ENCODE measurements around the gene ABCG4.
"Not testable (repeated sequence)": the region's sequence is repeated elsewhere in the genome, so short reads cannot be mapped to it uniquely, and the experiment has no call there.

Gene ABCG4

GRCh38 chr11:119185981-119186634, 37.3 kb downstream of the ABCG4 start:
- no peak for DNase-seq

- no peak for DNase-seq
Measured at GRCh38 chr11:119187123-119187892, 38.5 kb downstream of the ABCG4 start.

GRCh38 chr11:119188067-119188466, 39.2 kb downstream of the ABCG4 start:
- DNase-seq: no peak

- DNase-seq: no peak
Measured at GRCh38 chr11:119188887-119189286, 40.0 kb downstream of the ABCG4 start.

GRCh38 chr11:119189393-119189792, 40.5 kb downstream of the ABCG4 start:
- DNase-seq: no peak

GRCh38 chr11:119190531-119190930, 41.7 kb downstream of the ABCG4 start:
- DNase-seq: no peak

- not testable (repeated sequence) for DNase-seq
Measured at GRCh38 chr11:119191265-119191664, 42.4 kb downstream of the ABCG4 start.

- DNase-seq: no peak
Measured at GRCh38 chr11:119192111-119192510, 43.3 kb downstream of the ABCG4 start.

- no peak for DNase-seq
Measured at GRCh38 chr11:119193001-119193400, 44.1 kb downstream of the ABCG4 start.

GRCh38 chr11:119193626-119194025, 44.8 kb downstream of the ABCG4 start:
- DNase-seq: no peak

- no peak for DNase-seq
Measured at GRCh38 chr11:119194811-119195440, 46.1 kb downstream of the ABCG4 start.

- peak; percentile 39 for DNase-seq
Measured at GRCh38 chr11:119195680-119196079, 46.8 kb downstream of the ABCG4 start.

- peak; percentile 76 for DNase-seq
Measured at GRCh38 chr11:119196833-119197483, 48.1 kb downstream of the ABCG4 start.

GRCh38 chr11:119198925-119199324, 50.1 kb downstream of the ABCG4 start:
- no peak for DNase-seq

GRCh38 chr11:119201236-119201635, 52.4 kb downstream of the ABCG4 start:
- DNase-seq: not testable (repeated sequence)

- DNase-seq: no peak
Measured at GRCh38 chr11:119202554-119202953, 53.7 kb downstream of the ABCG4 start.

- no peak for DNase-seq
Measured at GRCh38 chr11:119204066-119204465, 55.2 kb downstream of the ABCG4 start.

- DNase-seq: no peak
Measured at GRCh38 chr11:119205080-119205479, 56.2 kb downstream of the ABCG4 start.

GRCh38 chr11:119205574-119206510, 57.0 kb downstream of the ABCG4 start, which contains the start of gene CBL:
Gene CBL, plus strand, starts transcription at chr11:119206339. Its CDS starts 79 bp downstream, at chr11:119206418.
- peak; percentile 96 for DNase-seq

- peak; percentile 67 for DNase-seq
Measured at GRCh38 chr11:119206511-119207414, 57.9 kb downstream of the ABCG4 start.

GRCh38 chr11:119207415-119207960, 58.6 kb downstream of the ABCG4 start:
- DNase-seq: no peak

Measured in femur (tissue), 1 donor.